ENCODE results near the gene PLEKHO1.

GRCh38 chr1:150179867-150180266, 30.2 kb downstream of the PLEKHO1 start:
- TF ChIP-seq, protein P1, sequence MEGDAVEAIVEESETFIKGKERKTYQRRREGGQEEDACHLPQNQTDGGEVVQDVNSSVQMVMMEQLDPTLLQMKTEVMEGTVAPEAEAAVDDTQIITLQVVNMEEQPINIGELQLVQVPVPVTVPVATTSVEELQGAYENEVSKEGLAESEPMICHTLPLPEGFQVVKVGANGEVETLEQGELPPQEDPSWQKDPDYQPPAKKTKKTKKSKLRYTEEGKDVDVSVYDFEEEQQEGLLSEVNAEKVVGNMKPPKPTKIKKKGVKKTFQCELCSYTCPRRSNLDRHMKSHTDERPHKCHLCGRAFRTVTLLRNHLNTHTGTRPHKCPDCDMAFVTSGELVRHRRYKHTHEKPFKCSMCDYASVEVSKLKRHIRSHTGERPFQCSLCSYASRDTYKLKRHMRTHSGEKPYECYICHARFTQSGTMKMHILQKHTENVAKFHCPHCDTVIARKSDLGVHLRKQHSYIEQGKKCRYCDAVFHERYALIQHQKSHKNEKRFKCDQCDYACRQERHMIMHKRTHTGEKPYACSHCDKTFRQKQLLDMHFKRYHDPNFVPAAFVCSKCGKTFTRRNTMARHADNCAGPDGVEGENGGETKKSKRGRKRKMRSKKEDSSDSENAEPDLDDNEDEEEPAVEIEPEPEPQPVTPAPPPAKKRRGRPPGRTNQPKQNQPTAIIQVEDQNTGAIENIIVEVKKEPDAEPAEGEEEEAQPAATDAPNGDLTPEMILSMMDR (IDR thresholded peaks at IDR 0.05; ENCODE audit: low read depth, low read length, poor library complexity, severe bottlenecking): no peak
- no peak for TF ChIP-seq EZH2phosphoT487 (IDR thresholded peaks at IDR 0.05; ENCODE audit: borderline replicate concordance, low read length)
